G401 (cell line): ENCODE measurements around the gene NEK4. TPM values are rescaled to one million over a fixed set of nuclear protein-coding genes. Genes with fewer than 3 reads are reported as not detected.
"Not testable (repeated sequence)": the region's sequence is repeated elsewhere in the genome, so short reads cannot be mapped to it uniquely, and the experiment has no call there.

ENCODE experiments used
- DNase-seq: peaks from one replicate; pipeline ENCODE4 v3.0.0-alpha.2; 2015; ENCODE audit warnings: low spot score
- in situ Hi-C: cut with HindIII; loops from 2 replicates; pipeline ENCODE4 v1.10.0; 2016; ENCODE audit warnings: low sequenced_read_pairs, mixed read lengths
- total RNA-seq: library from RNA; depleted of rRNA; stranded (reverse); fragments of >200 nt; shearing (Covaris generic); gene quantifications from 2 replicates; pipeline ENCODE4 v1.2.3, GENCODE V29; 2014; rRNA removed

NEK4 gene
- total RNA-seq, 1 experiment from 2014 or later: 40.7 TPM

GRCh38 chr3:52685285-52685708 is 85.4 kb downstream of the NEK4 start:
- peak; percentile 77 for DNase-seq
- in situ Hi-C loops: no loop called here

- DNase-seq: no peak
- in situ Hi-C loops: no loop called here
Observed at GRCh38 chr3:52684184-52684583, 86.6 kb downstream of the NEK4 start.

- in situ Hi-C loops: no loop called here
- no peak for DNase-seq
Observed at GRCh38 chr3:52683611-52684010, 87.1 kb downstream of the NEK4 start.

GRCh38 chr3:52682016-52682415 is 88.7 kb downstream of the NEK4 start:
- DNase-seq: peak; percentile 29
- in situ Hi-C loops: no loop called here

GRCh38 chr3:52681596-52681995 is 89.1 kb downstream of the NEK4 start:
- DNase-seq: no peak
- in situ Hi-C loops: no loop called here

- DNase-seq: no peak
Observed at GRCh38 chr3:52679811-52680210, 90.9 kb downstream of the NEK4 start.

GRCh38 chr3:52679199-52679538 is 91.6 kb downstream of the NEK4 start:
- in situ Hi-C loops: no loop called here
- no peak for DNase-seq

More at GRCh38 chr3:52679811-52680210, 90.9 kb downstream of the NEK4 start:
- in situ Hi-C loops: no loop called here

GRCh38 chr3:52678265-52679198 is 92.2 kb downstream of the NEK4 start:
- no peak for DNase-seq
- in situ Hi-C loops: no loop called here

- DNase-seq, in situ Hi-C loops: not testable (repeated sequence)
Observed at GRCh38 chr3:52676201-52676600, 94.5 kb downstream of the NEK4 start.

GRCh38 chr3:52671676-52672075 is 99.1 kb downstream of the NEK4 start:
- in situ Hi-C loops: no loop called here
- DNase-seq: no peak

- in situ Hi-C loops: no loop called here
- DNase-seq: no peak
Observed at GRCh38 chr3:52670621-52671521, 99.9 kb downstream of the NEK4 start.

GRCh38 chr3:52663098-52663497 is 107.6 kb downstream of the NEK4 start:
- no peak for DNase-seq
- in situ Hi-C loops: no loop called here

- in situ Hi-C loops: no loop called here
- DNase-seq: no peak
Observed at GRCh38 chr3:52660046-52660445, 110.7 kb downstream of the NEK4 start.

Other genes with a start within 250 kb of the NEK4 start
- gene NT5DC2, start 237.1 kb downstream of the NEK4 start, total RNA-seq: 36.9 and 53.2 TPM in 2 replicates
- 4.2 and 48.9 TPM in 2 replicates for gene UQCC5, start 234.3 kb downstream of the NEK4 start, total RNA-seq
- gene PBRM1, start 85.0 kb downstream of the NEK4 start, total RNA-seq: 21.6 and 38.4 TPM in 2 replicates
- 127 and 216 TPM in 2 replicates for gene GNL3, start 84.9 kb downstream of the NEK4 start, total RNA-seq
- gene GLT8D1, start 65.1 kb downstream of the NEK4 start, total RNA-seq: 77.8 and 104 TPM in 2 replicates
- gene SPCS1, start 64.8 kb downstream of the NEK4 start, total RNA-seq: 80.3 and 99.9 TPM in 2 replicates
- not detected in 2 replicates for gene ITIH1, start 6.7 kb upstream of the NEK4 start, total RNA-seq
- not detected in 2 replicates for gene ITIH3, start 23.9 kb upstream of the NEK4 start, total RNA-seq
- gene ITIH4, start 59.7 kb upstream of the NEK4 start, total RNA-seq: 0.18 and 0.68 TPM in 2 replicates
- not detected in 2 replicates for gene MUSTN1, start 64.1 kb upstream of the NEK4 start, total RNA-seq
- 6.4 and 8.9 TPM in 2 replicates for gene STIMATE, start 126.6 kb upstream of the NEK4 start, total RNA-seq